ENCODE data around the gene PLCG2. TPM values are rescaled to one million over a fixed set of nuclear protein-coding genes. Genes with fewer than 3 reads are reported as not detected.

Gene PLCG2
- total RNA-seq, 1 experiment from 2014 or later, result 6.0 TPM

DNA sequence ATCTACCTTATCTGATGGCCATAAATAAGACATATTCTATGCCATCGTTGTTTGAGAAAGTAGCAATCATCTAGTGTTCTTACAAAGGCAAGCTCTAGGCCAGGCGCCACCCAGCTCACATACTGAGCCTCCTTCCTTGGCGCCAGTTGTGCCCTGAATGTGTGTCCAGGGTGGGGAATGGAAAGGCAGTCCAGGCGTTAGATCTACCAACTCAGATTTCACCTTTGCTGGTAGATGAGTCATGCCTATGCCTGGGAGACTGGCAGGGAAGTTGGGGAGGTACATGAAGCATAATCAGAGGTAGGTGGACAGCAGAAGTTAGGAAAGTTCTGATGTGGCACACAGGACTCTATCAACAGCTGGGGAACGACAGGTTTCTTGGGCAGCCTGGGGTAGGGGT lies 208.6 kb downstream of the PLCG2 start:
- H2BK15ac ChIP-seq (ENCODE audit: low read depth, low read length), result no peak overlapping the region
- no peaks in the 10 kb centered on the region for H4K20me1 ChIP-seq (ENCODE audit: control insufficient read depth, insufficient read depth, insufficient read length)
- H2BK12ac ChIP-seq (ENCODE audit: insufficient read length, low read depth, low read length), result no peak overlapping the region
- H2BK5ac ChIP-seq (ENCODE audit: insufficient read length, low read length), result no peak overlapping the region
- no peak overlapping the region for H4K91ac ChIP-seq (ENCODE audit: insufficient read length, low read depth, low read length)
- H3K9me3 ChIP-seq (ENCODE audit: control insufficient read depth, low read depth, low read length), result no peaks in the 10 kb centered on the region
- H3K23me2 ChIP-seq (ENCODE audit: insufficient read length, low read depth, low read length, poor library complexity, severe bottlenecking), result no peaks in the 10 kb centered on the region
- H3K18ac ChIP-seq (ENCODE audit: insufficient read length, low read depth, low read length), result no peak overlapping the region
- no peak overlapping the region for H2BK120ac ChIP-seq (ENCODE audit: low read depth, low read length, poor library complexity, severe bottlenecking)
- TF ChIP-seq, protein P1, sequence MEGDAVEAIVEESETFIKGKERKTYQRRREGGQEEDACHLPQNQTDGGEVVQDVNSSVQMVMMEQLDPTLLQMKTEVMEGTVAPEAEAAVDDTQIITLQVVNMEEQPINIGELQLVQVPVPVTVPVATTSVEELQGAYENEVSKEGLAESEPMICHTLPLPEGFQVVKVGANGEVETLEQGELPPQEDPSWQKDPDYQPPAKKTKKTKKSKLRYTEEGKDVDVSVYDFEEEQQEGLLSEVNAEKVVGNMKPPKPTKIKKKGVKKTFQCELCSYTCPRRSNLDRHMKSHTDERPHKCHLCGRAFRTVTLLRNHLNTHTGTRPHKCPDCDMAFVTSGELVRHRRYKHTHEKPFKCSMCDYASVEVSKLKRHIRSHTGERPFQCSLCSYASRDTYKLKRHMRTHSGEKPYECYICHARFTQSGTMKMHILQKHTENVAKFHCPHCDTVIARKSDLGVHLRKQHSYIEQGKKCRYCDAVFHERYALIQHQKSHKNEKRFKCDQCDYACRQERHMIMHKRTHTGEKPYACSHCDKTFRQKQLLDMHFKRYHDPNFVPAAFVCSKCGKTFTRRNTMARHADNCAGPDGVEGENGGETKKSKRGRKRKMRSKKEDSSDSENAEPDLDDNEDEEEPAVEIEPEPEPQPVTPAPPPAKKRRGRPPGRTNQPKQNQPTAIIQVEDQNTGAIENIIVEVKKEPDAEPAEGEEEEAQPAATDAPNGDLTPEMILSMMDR (conservative IDR thresholded peaks at IDR 0.05), result no peak
- H3K4me1 ChIP-seq (ENCODE audit: insufficient read depth, low read length), result no peaks in the 10 kb centered on the region
- 0 out of 7 replicates have a peak overlapping the region, but pooled peaks of 1 of the 3 experiments have one; percentile 14 for H3K27ac Mint-ChIP-seq
- no CpG with 5 or more reads among the region's 5 CpGs for WGBS (ENCODE audit: extremely low coverage, insufficient read length, low lambda C conversion rate)
- no peaks in the 10 kb centered on the region for H3K27me3 ChIP-seq (ENCODE audit: insufficient read depth, low read length)
- H3K4me1 Mint-ChIP-seq, result peaks cover 7 to 8% of the 10 kb centered on the region in 2 experiments; a peak in 3 of 4 replicates
- no peak overlapping the region for H2BK20ac ChIP-seq (ENCODE audit: low read depth, low read length, poor library complexity, severe bottlenecking)
- H3K4me2 ChIP-seq (ENCODE audit: insufficient read depth, insufficient read length, low read length), result no peak overlapping the region
- no peak overlapping the region for H4K8ac ChIP-seq (replicated peaks; ENCODE audit: insufficient read length, low read depth, low read length)
- no peaks in the 10 kb centered on the region; the same call in 1 of the 2 replicates for H3K27me3 Mint-ChIP-seq (ENCODE audit: low read depth)
- no peaks in the 10 kb centered on the region for H3K36me3 Mint-ChIP-seq (ENCODE audit: insufficient read depth in 1 of 3, low read depth in 3 of 3)
- H3K4me3 Mint-ChIP-seq, result no peak overlapping the region
- H2AK5ac ChIP-seq (ENCODE audit: insufficient read length, low read length), result no peak overlapping the region
- no peak for DNase-seq
- no peak overlapping the region for H3K9ac ChIP-seq (ENCODE audit: extremely low read depth, insufficient read length, low read length)
- no peak overlapping the region for H2AFZ ChIP-seq (ENCODE audit: low read length)
- H3K27ac ChIP-seq (ENCODE audit: insufficient read length, low read depth, low read length), result no peak overlapping the region
- H3T11ph ChIP-seq (ENCODE audit: low read length), result no peak overlapping the region
- no peaks in the 10 kb centered on the region for H3K9me3 Mint-ChIP-seq
- no peaks in the 10 kb centered on the region for H3K79me1 ChIP-seq (ENCODE audit: insufficient read depth, low read depth, low read length, poor library complexity, severe bottlenecking)
- no peak overlapping the region for H3K23ac ChIP-seq (ENCODE audit: insufficient read length, low read depth, low read length)
- no peak overlapping the region for H3K56ac ChIP-seq (ENCODE audit: insufficient read length, low read depth, low read length)
- no peak overlapping the region for H3K4ac ChIP-seq (ENCODE audit: low read depth, low read length)
- no peak overlapping the region for H3K14ac ChIP-seq (ENCODE audit: insufficient read depth, low read length)
- H4K5ac ChIP-seq (ENCODE audit: insufficient read length, low read depth, low read length), result no peak overlapping the region
- H3K79me2 ChIP-seq (ENCODE audit: insufficient read depth, low read length), result no peaks in the 10 kb centered on the region
